BJ (cell line): ENCODE results near the gene CES5A. TPM values are rescaled to one million over a fixed set of nuclear protein-coding genes. Genes with fewer than 3 reads are reported as not detected.

Experiments used
- polyA plus RNA-seq: library from polyadenylated mRNA; depleted of rRNA; stranded (reverse); fragments of >200 nt; gene quantifications from 2 replicates; pipeline ENCODE4 v1.2.3, GENCODE V29; 2011; rRNA removed

CES5A gene
- polyA plus RNA-seq, 1 experiment, result not detected

Other genes starting within 250 kb of the CES5A start
- gene SLC6A2, start 219.4 kb downstream of the CES5A start, polyA plus RNA-seq, result not detected in 2 replicates
- 0.39 and 0.69 TPM in 2 replicates for gene CES1, start 42.3 kb downstream of the CES5A start, polyA plus RNA-seq